Kidney glomerular epithelial cell (primary cell): ENCODE measurements around the gene WNK1.
"Not testable (repeated sequence)": the region's sequence is repeated elsewhere in the genome, so short reads cannot be mapped to it uniquely, and the experiment has no call there.

Experiments used
- DNase-seq: peaks from one replicate; lab custom pipeline; 2025; lab: John Stamatoyannopoulos, UW

The WNK1 gene

GRCh38 chr12:912466-913235, 160.3 kb downstream of the WNK1 start:
- no peak for DNase-seq

GRCh38 chr12:913919-914698, 161.7 kb downstream of the WNK1 start:
- DNase-seq = peak; percentile 96

- DNase-seq = no peak
These were observed 162.7 kb downstream of the WNK1 start for GRCh38 chr12:915090-915489.

GRCh38 chr12:916240-916639, 163.9 kb downstream of the WNK1 start:
- DNase-seq = peak; percentile 88

GRCh38 chr12:916712-917445, 164.5 kb downstream of the WNK1 start:
- no peak for DNase-seq

GRCh38 chr12:920676-921075, 168.3 kb downstream of the WNK1 start:
- no peak for DNase-seq

DNA sequence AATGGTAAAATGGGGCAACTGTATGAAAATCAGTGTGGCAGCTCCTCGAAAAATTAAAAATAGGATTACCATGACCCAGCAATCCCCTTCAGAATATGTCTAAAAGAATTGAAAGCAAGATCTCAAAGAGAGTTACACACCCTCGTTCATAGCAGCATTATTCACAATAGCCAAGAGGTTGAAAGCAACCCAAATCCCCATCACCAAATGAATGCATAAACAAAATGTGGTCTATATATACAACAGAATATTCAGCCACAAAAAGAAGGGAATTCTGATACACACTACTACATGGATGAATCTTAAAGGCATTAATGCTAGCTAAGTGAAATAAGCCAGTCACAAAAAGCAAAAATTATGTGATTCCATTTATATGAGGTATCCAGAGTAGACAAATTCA, 169.9 kb downstream of the WNK1 start:
- no peak for DNase-seq

GRCh38 chr12:926641-927040, 174.3 kb downstream of the WNK1 start:
- no peak for DNase-seq

- DNase-seq = no peak
These were observed 178.7 kb downstream of the WNK1 start for GRCh38 chr12:931060-931459.

- no peak for DNase-seq
These were observed 179.2 kb downstream of the WNK1 start for GRCh38 chr12:931591-931990.

- not testable (repeated sequence) for DNase-seq
These were observed 183.5 kb downstream of the WNK1 start for GRCh38 chr12:935891-936290.

GRCh38 chr12:936377-937345, 184.3 kb downstream of the WNK1 start:
- no peak for DNase-seq

- DNase-seq = no peak
These were observed 186.4 kb downstream of the WNK1 start for GRCh38 chr12:938810-939209.

- DNase-seq = no peak
These were observed 190.7 kb downstream of the WNK1 start for GRCh38 chr12:943051-943450.

GRCh38 chr12:944211-944610, 191.8 kb downstream of the WNK1 start:
- no peak for DNase-seq

- DNase-seq = no peak
These were observed 193.8 kb downstream of the WNK1 start for GRCh38 chr12:946212-946611.

DNA sequence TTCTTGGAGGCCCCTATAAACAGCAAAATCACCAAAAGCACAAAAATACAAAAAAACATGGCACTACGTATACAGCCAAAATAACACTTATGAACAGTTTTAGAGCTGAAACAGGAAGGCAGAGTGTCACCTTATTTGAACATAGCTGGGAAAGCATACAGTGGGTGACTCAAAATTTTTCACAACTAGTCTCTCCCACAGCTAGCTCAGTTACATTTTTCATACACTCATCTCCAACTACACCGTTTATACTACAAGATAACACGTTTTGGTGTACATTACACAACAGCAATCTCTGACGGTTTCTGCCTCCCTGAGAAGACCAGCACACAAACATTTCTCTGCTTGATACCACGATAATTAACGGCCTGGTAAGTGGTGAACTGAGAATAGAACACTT, 194.3 kb downstream of the WNK1 start:
- no peak for DNase-seq

DNA sequence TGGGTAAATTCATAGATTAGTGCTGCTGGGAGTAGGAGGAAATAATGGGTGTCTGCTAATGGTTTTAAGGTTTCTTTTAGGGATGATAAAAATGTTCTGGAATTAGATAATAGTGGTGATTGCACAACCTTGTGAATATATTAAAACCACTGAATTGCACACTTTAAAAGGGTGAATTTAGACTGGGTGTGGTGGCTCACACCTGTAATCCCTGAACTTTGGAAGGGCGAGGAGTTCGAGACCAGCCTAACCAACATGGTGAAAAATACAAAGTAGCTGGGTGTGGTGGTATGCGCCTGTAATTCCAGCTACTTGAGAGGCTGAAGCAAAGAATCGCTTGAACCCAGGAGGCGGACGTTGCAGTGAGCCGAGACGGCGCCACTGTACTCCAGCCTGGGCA, 195.9 kb downstream of the WNK1 start:
- no peak for DNase-seq

- DNase-seq = peak; percentile 97
These were observed 197.2 kb downstream of the WNK1 start, which contains the start of gene RAD52 for GRCh38 chr12:949453-950191. TSS of gene RAD52 (minus strand) at chr12:949694. CDS start at chr12:933058, 16,636 bp downstream.

DNA sequence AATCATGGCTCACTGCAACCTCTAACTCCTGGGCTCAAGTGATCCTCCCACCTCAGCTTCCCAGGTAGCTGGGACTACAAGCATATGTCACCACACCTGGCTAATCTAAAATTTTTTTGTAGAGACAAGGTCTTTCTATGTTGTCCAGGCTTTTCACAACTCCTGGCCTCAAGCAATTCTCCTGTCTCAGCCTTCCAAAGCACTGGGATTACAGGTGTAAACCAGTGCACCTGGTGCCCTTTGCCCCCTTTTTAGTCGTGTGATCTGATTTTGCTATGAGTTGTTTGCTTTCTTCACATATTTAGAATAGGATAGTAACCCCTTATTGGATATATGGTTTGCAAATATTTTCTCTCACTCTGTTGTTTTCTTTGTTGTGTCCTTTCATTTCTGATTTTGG, 198.8 kb downstream of the WNK1 start:
- no peak for DNase-seq

- no peak for DNase-seq
These were observed 201.4 kb downstream of the WNK1 start for GRCh38 chr12:953776-954175.
